T-helper 1 cell (primary cell): Measurements from ENCODE around the gene NSUN5.
"Not testable (repeated sequence)": the region's sequence is repeated elsewhere in the genome, so short reads cannot be mapped to it uniquely, and the experiment has no call there.

Source experiments
- DNase-seq, 5 donors: peaks; one replicate each; pipeline ENCODE4 v3.0.0-alpha.2; 2012 to 2020

Gene NSUN5

GRCh38 chr7:73325424-73325823 is 16.8 kb upstream of the NSUN5 start:
- DNase-seq, result not testable (repeated sequence)

DNA sequence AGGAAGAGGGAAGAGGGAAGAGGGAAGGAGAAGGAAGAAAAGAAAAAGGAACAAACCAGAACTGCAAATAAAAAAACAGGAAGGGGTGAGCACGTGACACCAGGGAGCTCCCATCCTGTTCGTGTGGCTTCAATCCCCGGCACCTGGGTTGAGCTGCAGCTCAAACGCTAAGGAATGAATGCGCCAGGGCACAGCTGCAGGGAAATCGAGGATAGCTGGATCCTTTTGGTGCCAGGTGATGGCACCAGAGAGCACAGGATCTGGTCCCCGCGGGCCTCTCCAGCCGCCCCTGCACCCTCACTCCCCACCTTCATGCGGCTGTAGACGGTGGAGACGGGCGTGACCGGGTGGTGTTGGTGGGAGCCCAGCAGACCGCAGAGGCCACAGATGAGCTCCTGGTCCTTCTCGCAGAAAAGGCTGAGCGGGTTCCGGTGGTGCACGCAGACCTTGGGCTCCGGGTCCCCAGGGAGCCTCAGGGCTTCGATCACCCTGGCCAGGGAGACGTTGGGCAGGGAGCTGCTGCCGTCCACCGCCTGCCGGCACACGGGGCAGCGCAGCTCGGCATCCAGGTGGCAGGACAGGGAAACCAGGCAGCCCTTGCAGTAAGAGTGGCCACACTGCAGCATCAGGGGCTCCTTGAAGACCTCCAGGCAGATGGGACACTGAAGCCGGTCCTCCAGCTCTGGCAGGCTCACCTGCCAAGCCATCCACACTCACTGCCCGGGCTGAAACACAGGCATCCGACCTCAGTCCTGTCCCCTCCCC is 15.6 kb upstream of the NSUN5 start:
- DNase-seq, result peak in 3 of 5 donors; percentile 32 to 51 (median 32)

GRCh38 chr7:73323434-73324080 is 14.9 kb upstream of the NSUN5 start:
- DNase-seq, result not testable (repeated sequence)

DNA sequence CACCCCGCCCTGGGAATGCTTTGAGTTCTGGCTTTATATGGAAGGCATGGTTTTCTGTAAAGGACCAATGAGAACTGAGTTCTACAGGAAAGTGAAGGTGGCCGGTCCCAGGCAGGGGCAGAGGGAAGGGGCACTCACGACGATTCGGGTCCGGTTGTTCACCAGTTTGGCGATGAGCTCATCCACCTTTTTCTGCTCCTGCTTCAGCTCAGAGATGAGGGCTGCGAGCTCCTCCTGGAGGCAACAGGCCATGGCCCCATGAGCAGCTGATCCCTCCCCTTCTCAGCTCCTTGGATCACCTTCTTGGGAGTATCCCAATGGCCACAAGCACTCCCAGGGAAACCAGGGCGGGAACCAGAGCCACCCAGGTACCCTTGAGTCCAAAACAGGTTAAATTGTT is 11.4 kb upstream of the NSUN5 start:
- not testable (repeated sequence) for DNase-seq

- DNase-seq, result not testable (repeated sequence)
These were observed 10.9 kb upstream of the NSUN5 start for GRCh38 chr7:73319541-73319940.

DNA sequence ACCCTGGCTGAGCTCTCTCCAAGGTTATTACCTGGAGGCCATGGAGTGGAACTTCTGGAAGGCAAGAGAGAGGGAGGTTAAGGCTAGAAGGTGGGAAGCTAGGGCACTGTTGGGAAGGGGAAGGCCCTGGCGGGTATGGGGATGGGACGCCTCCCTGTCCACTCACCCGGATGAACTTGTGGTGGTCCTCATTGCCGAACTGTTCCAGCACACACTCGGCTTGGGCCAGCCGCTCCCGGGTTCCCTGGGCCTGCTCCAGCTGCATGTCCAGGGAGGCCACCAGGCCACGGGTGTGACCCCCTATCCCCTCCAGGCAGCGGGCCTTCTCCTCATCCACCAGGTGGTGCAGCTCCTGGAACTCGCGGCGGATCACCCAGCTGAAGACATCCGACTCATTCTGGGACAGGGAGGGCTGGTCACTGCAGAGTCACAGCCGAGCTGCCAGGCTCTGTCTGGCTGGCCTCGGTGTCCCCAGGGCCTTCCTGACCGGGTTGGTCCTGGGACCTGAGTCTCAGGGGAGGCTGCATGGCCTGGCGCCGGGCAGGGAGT is 10.1 kb upstream of the NSUN5 start:
- DNase-seq, result not testable (repeated sequence)

- no peak for DNase-seq
These were observed 7.9 kb upstream of the NSUN5 start for GRCh38 chr7:73316521-73316920.

GRCh38 chr7:73314271-73314670 is 5.6 kb upstream of the NSUN5 start:
- DNase-seq, result no peak

- no peak for DNase-seq
These were observed 4.9 kb upstream of the NSUN5 start for GRCh38 chr7:73313521-73313906.

DNA sequence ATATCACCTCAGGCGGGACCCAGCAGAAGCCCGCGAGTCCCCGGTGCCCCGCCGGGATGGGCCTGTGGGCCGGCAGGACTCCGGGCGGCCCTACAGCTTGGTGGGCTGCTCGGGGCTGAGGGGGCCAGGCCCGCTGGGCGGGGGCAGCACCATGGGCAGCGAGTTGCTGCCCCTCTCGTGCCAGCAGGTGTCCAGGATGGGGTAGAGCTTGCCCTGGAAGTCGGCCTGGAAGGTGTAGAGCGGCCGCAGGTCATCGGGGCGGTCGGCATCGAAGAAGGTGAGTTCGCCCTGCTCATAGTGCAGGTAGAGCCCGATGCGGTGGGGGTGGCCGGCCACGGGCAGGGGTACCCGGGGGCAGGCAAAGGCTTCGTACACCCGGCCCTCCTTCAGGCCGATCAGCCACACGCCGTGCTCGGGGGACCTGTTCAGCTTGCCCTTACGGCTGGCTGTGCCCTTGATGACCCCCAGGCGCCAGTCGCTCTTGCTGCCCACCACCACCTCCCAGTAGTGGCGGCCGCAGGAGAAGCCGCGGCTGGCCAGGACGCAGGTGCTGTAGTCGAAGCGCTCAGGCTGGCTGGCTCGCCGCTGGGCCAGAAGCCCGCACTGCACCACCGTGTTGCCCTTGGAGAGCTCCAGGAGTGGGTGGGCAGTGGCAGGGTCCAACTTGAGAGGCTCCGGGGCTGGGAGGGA is 4.3 kb upstream of the NSUN5 start:
- DNase-seq, result no peak

DNA sequence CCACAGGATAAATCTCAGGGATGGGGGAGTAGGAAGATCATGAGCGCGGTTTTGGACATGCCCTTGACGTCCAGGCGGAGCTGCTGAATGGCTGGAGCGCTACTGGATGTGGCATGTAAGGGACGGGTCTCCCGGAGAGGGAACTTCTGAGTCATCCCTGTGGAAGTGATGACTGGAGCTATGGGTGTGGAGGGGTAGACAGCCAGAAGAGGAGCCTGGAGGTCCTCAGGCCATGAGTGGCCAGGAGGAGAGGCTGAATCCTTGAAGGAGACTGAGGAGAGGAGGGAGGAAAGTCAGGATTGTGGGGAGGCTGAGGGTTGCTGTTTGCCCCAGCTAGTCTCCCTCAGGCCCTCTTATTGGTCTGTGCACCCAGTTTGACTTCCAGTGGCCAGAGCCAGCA is 2.8 kb upstream of the NSUN5 start:
- DNase-seq, result not testable (repeated sequence)

- DNase-seq, result no peak
These were observed 457 bp downstream of the NSUN5 start for GRCh38 chr7:73308074-73308664.

DNA sequence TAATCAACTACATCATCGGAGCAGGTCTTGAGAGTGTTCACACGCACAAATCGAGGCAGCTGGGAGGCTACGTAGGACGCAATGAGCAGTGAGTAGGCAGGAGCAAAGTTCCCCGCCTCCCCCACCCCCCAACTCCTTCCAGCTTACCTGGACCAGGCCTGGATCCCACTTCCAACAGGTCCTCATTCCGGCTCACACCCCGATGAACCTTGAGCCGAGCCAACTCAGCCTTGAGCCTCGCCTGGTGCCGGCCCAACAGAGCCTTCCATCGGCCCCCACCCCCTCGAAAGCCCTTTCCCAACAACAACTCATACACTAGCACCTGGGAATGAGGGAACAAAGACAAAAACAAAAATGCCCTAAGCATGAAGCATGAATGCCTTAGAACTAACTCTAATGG is 1.2 kb downstream of the NSUN5 start:
- no peak for DNase-seq

- DNase-seq, result not testable (repeated sequence)
These were observed 3.8 kb downstream of the NSUN5 start for GRCh38 chr7:73304612-73305387.

DNA sequence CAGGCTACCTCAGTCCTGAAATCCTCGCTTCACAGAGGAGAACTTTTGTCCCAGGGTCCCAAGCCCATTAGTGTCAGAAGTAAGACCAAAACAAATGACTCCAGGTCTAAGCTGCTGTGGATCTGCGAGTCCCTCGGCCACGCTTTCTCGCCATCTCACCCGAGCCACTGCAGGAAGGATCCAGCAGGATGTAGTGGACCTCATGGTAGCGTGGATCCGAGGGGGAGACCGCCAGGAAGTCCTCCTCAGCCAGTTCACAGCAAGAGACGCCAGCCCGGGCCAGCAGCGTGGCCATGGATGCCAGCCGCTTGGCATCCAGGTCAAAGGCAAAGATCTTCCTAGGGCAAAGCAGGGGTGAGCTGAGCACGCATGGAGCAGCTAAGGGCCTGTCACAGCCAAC is 4.6 kb downstream of the NSUN5 start:
- DNase-seq, result no peak

- DNase-seq, result no peak
These were observed 5.1 kb downstream of the NSUN5 start for GRCh38 chr7:73303546-73303945.

- not testable (repeated sequence) for DNase-seq
These were observed 5.8 kb downstream of the NSUN5 start for GRCh38 chr7:73302846-73303245.

- not testable (repeated sequence) for DNase-seq
These were observed 7.5 kb downstream of the NSUN5 start for GRCh38 chr7:73301108-73301507.

GRCh38 chr7:73299812-73300211 is 8.8 kb downstream of the NSUN5 start:
- not testable (repeated sequence) for DNase-seq

GRCh38 chr7:73297706-73298105 is 10.9 kb downstream of the NSUN5 start:
- not testable (repeated sequence) for DNase-seq

DNA sequence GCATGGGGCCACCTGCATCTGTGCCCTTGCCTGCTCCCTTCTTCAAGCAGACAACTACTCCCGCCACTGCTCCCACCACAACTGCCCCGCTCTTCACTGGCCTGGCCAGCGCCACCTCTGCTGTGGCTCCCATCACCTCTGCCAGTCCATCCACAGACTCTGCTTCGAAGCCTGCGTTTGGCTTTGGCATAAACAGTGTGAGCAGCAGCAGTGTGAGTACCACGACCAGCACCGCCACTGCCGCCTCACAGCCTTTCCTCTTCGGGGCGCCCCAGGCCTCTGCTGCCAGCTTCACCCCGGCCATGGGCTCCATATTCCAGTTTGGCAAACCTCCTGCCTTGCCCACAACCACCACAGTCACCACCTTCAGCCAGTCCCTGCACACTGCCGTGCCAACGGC is 11.4 kb downstream of the NSUN5 start:
- not testable (repeated sequence) for DNase-seq

DNA sequence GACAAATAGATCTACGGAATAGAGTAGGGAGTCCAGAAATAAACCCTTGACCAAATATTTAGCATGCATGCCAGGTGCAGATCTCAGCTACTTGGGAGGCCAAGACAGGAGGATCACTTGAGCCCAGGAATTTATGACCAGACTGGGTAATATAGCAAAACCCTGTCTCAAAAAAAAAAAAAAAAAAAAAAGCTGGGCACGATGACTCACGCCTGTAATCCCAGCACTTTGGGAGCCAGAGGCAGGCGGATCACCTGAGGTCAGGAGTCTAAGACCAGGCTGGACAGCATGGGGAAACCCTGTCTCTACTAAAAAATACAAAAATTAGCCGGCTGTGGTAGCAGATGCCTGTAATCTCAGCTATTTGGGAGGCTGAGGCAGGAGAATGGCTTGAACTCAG is 31.4 kb downstream of the NSUN5 start:
- not testable (repeated sequence) for DNase-seq
